Thoracic aorta (tissue), 2 donors: ENCODE results near the gene TNFRSF14. TPM values are rescaled to one million over a fixed set of nuclear protein-coding genes. Genes with fewer than 3 reads are reported as not detected.

Experiments used
- ATAC-seq: fragments of 150-250 bp; one replicate; pipeline ENCODE4 v1.8.0; 2017; ENCODE audit warnings: low read depth; ENCODE audit not compliant: insufficient number of reproducible peaks, low FRiP score
- DNase-seq: peaks from one replicate; pipeline ENCODE4 v3.0.0-alpha.2; 2020; ENCODE audit warnings: low spot score
- H3K27ac ChIP-seq, 2 donors: fragments of 200-600 bp; sonication (generic); 1 replicate in 1 of 2; 2 replicates in 1 of 2; pipeline ENCODE4 v1.5.1; 2016; ENCODE audit warnings: mild to moderate bottlenecking in 2 of 2, moderate library complexity in 2 of 2
- H3K27me3 ChIP-seq: fragments of 200-600 bp; sonication (generic); replicated peaks from 2 replicates; pipeline ENCODE4 v1.6.0; 2016; ENCODE audit warnings: mild to moderate bottlenecking; ENCODE audit not compliant: insufficient read depth
- H3K36me3 ChIP-seq: fragments of 200-600 bp; sonication (generic); one replicate; pipeline ENCODE4 v1.5.1; 2016
- H3K4me1 ChIP-seq, 2 donors: fragments of 200-600 bp; sonication (generic); 1 replicate in 1 of 2; 2 replicates in 1 of 2; pipeline versions ENCODE4 v1.5.1 to v1.6.0; 2016; ENCODE audit warnings: low read depth in 2 of 2, mild to moderate bottlenecking in 1 of 2; ENCODE audit not compliant: control insufficient read depth in 1 of 2
- H3K4me3 ChIP-seq: fragments of 200-600 bp; sonication (generic); 2 replicates; pipeline ENCODE4 v1.5.1; 2016; ENCODE audit warnings: mild to moderate bottlenecking
- H3K9me3 ChIP-seq: fragments of 200-600 bp; sonication (generic); 2 replicates; pipeline ENCODE4 v1.5.1; 2016
- CTCF ChIP-seq: fragments of 200-600 bp; sonication (generic); IDR thresholded peaks from one replicate; pipeline ENCODE4 v1.5.1; 2019; ENCODE audit warnings: antibody characterized with exemption
- total RNA-seq, 2 donors: library from RNA; depleted of rRNA; stranded (reverse); fragments of >200 nt; gene quantifications; one replicate each; pipeline versions ENCODE4 v1.1.0 to v1.2.3, GENCODE V29; 2016

TNFRSF14 gene
- total RNA-seq, 2 donors from 2014 or later, result 29.6 to 55.6 TPM

- no peak for DNase-seq
Measured at GRCh38 chr1:2560299-2561073, 4.3 kb downstream of the TNFRSF14 start.

GRCh38 chr1:2561446-2561845, 5.3 kb downstream of the TNFRSF14 start:
- Histone ChIP-seq H3K36me3 (no peaks in the 10 kb centered on the region), H3K9me3 (no peaks in the 10 kb centered on the region), H3K4me1 (peaks cover 11 to 14% of the 10 kb centered on the region in 2 donors), H3K27me3 (no peaks in the 10 kb centered on the region), H3K4me3 (no peak overlapping the region), H3K27ac (no peak overlapping the region)
- no peak for TF ChIP-seq CTCF
- ATAC-seq (no peak), DNase-seq (no peak)

More at GRCh38 chr1:2560299-2561073, 4.3 kb downstream of the TNFRSF14 start:
- Histone ChIP-seq H3K4me3 (no peak overlapping the region), H3K27me3 (no peaks in the 10 kb centered on the region), H3K36me3 (no peaks in the 10 kb centered on the region), H3K4me1 (peaks cover 11 to 22% of the 10 kb centered on the region in 2 donors), H3K9me3 (no peaks in the 10 kb centered on the region), H3K27ac (no peak overlapping the region)
- ATAC-seq, result no peak
- TF ChIP-seq CTCF, result no peak

GRCh38 chr1:2561898-2562895, 6.0 kb downstream of the TNFRSF14 start:
- DNase-seq (no peak), ATAC-seq (no peak)
- no peaks in the 10 kb centered on the region for H3K9me3 ChIP-seq
- no peaks in the 10 kb centered on the region for H3K36me3 ChIP-seq
- H3K4me1 ChIP-seq, result peaks cover 6% of the 10 kb centered on the region in 2 donors
- H3K4me3 ChIP-seq, result no peak overlapping the region
- H3K27me3 ChIP-seq, result no peaks in the 10 kb centered on the region
- no peak for TF ChIP-seq CTCF
- H3K27ac ChIP-seq, result no peak overlapping the region

- H3K27me3 ChIP-seq, result no peaks in the 10 kb centered on the region
- H3K4me1 ChIP-seq, result no peaks in the 10 kb centered on the region
- no peak overlapping the region for H3K27ac ChIP-seq
- no peak for TF ChIP-seq CTCF
- no peak overlapping the region for H3K4me3 ChIP-seq
- H3K36me3 ChIP-seq, result no peaks in the 10 kb centered on the region
- ATAC-seq (no peak), DNase-seq (no peak)
- no peaks in the 10 kb centered on the region for H3K9me3 ChIP-seq
Measured at GRCh38 chr1:2563205-2563604, 7.0 kb downstream of the TNFRSF14 start.
